Bronchial epithelial cell (primary cell): ENCODE data around the gene RARA. TPM values are rescaled to one million over a fixed set of nuclear protein-coding genes. Genes with fewer than 3 reads are reported as not detected.
"Not testable (repeated sequence)": the region's sequence is repeated elsewhere in the genome, so short reads cannot be mapped to it uniquely, and the experiment has no call there.

Source experiments
- DNase-seq: peaks from one replicate; pipeline ENCODE4 v3.0.0-alpha.2; 2010; ENCODE audit warnings: low read depth
- FAIRE-seq: peaks from 2 replicates; lab custom pipeline; 2011; peaks lifted over from hg19 to GRCh38; lab: Jason Lieb, UNC
- H3K27me3 ChIP-seq: 2 replicates; pipeline ENCODE4 v1.5.1; 2011; ENCODE audit warnings: low read length; ENCODE audit not compliant: control insufficient read depth, insufficient read depth
- H3K36me3 ChIP-seq: 2 replicates; pipeline ENCODE4 v1.5.1; 2011; ENCODE audit warnings: low read length; ENCODE audit not compliant: control insufficient read depth, insufficient read depth
- H3K4me3 ChIP-seq: 2 replicates; pipeline ENCODE4 v1.5.1; 2011; ENCODE audit warnings: mild to moderate bottlenecking, low read depth, low read length, control low read depth
- total RNA-seq: library from RNA; depleted of rRNA; stranded (reverse); fragments of >200 nt; gene quantifications from 2 replicates; pipeline ENCODE4 v1.2.1, GENCODE V29; 2014
- TF ChIP-seq, protein P1 (sequence below): IDR thresholded peaks from 2 replicates; pipeline ENCODE4 v1.5.1; 2011; ENCODE audit warnings: mild to moderate bottlenecking, moderate library complexity, low read length, control low read depth, inconsistent platforms; ENCODE audit not compliant: insufficient read depth, severe bottlenecking

Gene RARA
- total RNA-seq, 1 donor from 2014 or later, result 1.3 TPM

DNA sequence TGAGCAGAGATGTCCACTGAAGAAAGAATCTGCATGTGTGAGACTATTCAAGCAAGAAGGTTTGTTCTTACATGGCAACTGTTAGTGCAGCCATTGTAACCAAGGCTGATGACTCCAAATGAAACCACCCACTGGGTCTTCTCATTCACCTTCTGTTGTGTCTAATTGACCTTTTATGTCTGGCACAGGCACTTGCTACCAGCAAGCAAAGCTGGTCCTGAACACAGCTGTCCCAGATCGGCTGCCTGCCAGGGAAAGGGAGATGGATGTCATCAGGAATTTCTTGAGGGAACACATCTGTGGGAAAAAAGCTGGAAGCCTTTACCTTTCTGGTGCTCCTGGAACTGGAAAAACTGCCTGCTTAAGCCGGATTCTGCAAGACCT is 17.7 kb upstream of the RARA start:
- DNase-seq (no peak), FAIRE-seq (no peak)
- peaks cover 3% of the 10 kb centered on the region for H3K36me3 ChIP-seq
- H3K4me3 ChIP-seq, result no peak overlapping the region
- TF ChIP-seq, protein P1, sequence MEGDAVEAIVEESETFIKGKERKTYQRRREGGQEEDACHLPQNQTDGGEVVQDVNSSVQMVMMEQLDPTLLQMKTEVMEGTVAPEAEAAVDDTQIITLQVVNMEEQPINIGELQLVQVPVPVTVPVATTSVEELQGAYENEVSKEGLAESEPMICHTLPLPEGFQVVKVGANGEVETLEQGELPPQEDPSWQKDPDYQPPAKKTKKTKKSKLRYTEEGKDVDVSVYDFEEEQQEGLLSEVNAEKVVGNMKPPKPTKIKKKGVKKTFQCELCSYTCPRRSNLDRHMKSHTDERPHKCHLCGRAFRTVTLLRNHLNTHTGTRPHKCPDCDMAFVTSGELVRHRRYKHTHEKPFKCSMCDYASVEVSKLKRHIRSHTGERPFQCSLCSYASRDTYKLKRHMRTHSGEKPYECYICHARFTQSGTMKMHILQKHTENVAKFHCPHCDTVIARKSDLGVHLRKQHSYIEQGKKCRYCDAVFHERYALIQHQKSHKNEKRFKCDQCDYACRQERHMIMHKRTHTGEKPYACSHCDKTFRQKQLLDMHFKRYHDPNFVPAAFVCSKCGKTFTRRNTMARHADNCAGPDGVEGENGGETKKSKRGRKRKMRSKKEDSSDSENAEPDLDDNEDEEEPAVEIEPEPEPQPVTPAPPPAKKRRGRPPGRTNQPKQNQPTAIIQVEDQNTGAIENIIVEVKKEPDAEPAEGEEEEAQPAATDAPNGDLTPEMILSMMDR, result no peak
- H3K27me3 ChIP-seq, result no peaks in the 10 kb centered on the region

DNA sequence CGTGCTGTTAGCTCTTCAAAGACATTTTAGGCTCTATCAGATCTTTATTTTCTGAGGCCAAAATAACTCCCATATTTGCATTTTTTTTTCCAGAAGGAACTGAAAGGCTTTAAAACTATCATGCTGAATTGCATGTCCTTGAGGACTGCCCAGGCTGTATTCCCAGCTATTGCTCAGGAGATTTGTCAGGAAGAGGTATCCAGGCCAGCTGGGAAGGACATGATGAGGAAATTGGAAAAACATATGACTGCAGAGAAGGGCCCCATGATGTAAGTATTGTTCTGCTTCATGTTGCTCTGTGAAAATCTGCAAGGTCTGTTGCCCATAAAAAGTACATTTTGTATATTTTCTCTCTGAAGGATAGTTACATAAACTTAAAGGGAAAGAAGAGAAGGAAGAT is 15.6 kb upstream of the RARA start:
- Histone ChIP-seq H3K4me3 (no peak overlapping the region), H3K36me3 (peaks cover 3% of the 10 kb centered on the region), H3K27me3 (no peaks in the 10 kb centered on the region)
- FAIRE-seq, result no peak
- TF ChIP-seq, protein P1, result no peak
- no peak for DNase-seq

DNA sequence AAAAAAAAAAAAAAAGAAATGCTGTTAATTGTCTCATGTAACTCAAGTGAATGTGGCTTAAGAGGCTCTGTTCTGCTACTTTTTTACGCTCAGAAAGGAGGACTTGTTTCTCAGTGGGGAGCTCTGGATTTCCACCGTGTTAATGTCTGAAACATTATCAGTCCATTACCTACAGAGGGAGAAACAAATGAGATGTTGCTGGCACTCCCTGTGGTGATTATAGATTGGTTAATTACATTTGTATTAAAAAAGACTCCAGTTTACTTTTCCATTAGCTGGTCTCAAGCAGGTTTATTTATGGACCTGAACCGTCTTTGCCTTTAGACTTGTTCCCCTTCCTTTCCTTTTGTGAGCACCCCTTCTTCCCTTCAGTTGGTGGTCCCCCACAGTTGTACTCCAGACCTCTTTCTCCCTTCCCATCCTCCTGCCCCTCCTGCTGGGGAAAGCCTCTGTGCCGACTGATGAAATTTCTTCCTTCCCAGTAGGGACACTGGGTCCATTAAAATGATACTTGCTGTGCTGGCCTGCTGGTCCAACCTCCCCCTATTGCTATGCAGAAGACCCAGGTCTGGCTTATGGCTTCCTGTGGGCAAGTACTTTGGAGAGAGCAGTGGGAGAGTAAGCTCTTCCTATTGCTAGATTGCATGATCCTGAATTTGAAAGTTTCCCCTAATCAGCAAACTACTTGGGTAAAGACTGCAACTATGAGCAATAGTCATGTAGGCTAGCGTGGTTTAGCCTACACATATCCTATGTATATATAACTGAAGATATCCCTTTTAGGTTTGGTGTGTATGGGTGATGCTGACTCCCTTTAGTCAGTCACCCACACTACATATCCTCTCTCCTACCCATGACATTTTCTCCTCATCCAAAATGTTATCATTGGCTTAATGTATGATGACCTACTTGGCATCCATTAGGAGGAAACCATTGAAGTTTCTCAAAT is 13.2 kb upstream of the RARA start:
- Histone ChIP-seq H3K27me3 (no peaks in the 10 kb centered on the region), H3K4me3 (no peak overlapping the region), H3K36me3 (peaks cover 3% of the 10 kb centered on the region)
- DNase-seq, result no peak
- no peak for FAIRE-seq
- TF ChIP-seq, protein P1, result no peak

DNA sequence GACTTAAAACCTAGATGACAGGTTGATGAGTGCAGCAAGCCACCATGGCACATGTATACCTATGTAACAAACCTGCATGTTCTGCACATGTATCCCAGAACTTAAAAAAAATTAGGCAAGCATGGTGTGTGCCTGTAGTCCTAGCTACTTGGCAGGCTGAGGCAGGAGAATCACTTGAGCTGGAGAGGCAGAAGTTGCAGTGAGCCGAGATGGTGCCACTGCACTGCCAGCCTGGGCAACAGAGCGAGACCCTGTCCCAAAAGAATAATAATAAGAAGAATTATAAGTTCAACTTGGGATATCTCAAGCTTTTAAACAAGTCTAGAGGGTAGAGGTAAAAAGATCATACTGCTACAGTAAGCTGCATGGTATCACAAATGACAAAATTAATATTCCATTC is 11.5 kb upstream of the RARA start:
- H3K4me3 ChIP-seq, result no peak overlapping the region
- no peak for FAIRE-seq
- TF ChIP-seq, protein P1, result no peak
- DNase-seq, result no peak
- H3K27me3 ChIP-seq, result no peaks in the 10 kb centered on the region
- peaks cover 3% of the 10 kb centered on the region for H3K36me3 ChIP-seq

DNA sequence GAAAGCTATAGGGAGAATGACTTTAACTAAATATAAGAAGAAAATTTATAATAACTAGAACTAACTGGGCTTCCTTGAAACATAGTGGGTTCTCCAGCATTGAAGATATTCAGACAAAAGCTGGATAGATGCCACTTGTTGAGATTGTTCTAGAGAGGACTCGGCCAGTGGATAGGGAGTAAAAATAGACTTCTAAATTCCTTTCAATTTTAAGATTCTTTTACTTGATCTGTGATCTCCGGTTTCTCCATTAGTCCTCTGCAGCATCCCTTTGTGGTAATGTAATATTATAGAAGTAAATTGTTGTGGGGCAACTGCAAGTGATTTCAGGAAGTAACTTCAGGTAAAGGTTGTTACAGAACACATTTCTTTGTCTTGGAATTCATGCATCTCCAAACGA is 10.3 kb upstream of the RARA start:
- TF ChIP-seq, protein P1, result no peak
- Histone ChIP-seq H3K36me3 (peaks cover 3% of the 10 kb centered on the region), H3K4me3 (no peak overlapping the region), H3K27me3 (no peaks in the 10 kb centered on the region)
- FAIRE-seq (no peak), DNase-seq (no peak)

DNA sequence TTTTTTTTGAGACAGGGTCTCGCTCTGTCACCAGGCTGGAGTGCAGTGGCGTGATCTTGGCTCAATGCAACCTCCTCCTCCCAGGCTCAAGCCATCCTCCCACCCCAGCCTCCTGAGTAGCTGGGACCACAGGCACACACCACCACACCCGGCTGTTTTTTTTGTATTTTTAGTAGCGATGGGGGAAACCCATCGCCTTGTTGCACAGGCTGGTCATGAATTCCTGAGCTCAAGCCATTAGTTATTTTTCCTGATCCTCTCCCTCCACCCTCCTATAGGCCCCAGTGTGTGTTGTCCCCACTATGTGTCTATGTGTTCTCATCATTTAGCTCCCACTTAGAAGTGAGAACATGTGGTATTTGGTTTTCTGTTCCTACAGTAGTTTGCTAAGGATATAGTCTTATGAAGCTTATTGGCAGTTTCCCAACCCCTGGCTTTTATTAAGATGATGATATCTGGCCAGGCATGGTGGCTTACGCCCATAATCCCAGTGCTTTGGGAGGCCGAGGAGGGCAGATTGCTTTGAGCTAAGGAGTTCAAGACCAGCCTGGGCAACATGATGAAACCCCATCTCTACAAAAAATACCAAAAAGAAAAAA is 9.7 kb upstream of the RARA start:
- not testable (repeated sequence) for H3K36me3 ChIP-seq, H3K27me3 ChIP-seq, FAIRE-seq, H3K4me3 ChIP-seq, DNase-seq
